Measurements from ENCODE around the gene IRF9.

DNA sequence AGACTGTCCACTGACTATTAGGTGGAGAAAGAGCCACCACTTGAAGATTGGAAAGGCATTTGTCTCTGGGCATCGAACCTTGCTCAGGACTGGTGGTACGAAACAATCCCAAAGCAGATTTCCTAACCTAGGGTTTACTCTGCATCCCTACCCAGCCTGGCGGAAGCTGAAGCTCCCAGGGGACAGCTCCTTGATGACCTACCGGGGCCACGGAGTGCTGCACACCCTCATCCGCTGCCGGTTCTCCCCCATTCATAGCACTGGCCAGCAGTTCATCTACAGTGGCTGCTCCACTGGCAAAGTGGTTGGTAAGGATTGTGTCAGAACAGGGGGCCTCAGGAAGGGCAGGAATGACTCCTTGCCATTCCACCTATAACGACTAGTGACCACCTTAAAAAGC lies 39.9 kb upstream of the IRF9 start:
- TF ChIP-seq, protein P1, sequence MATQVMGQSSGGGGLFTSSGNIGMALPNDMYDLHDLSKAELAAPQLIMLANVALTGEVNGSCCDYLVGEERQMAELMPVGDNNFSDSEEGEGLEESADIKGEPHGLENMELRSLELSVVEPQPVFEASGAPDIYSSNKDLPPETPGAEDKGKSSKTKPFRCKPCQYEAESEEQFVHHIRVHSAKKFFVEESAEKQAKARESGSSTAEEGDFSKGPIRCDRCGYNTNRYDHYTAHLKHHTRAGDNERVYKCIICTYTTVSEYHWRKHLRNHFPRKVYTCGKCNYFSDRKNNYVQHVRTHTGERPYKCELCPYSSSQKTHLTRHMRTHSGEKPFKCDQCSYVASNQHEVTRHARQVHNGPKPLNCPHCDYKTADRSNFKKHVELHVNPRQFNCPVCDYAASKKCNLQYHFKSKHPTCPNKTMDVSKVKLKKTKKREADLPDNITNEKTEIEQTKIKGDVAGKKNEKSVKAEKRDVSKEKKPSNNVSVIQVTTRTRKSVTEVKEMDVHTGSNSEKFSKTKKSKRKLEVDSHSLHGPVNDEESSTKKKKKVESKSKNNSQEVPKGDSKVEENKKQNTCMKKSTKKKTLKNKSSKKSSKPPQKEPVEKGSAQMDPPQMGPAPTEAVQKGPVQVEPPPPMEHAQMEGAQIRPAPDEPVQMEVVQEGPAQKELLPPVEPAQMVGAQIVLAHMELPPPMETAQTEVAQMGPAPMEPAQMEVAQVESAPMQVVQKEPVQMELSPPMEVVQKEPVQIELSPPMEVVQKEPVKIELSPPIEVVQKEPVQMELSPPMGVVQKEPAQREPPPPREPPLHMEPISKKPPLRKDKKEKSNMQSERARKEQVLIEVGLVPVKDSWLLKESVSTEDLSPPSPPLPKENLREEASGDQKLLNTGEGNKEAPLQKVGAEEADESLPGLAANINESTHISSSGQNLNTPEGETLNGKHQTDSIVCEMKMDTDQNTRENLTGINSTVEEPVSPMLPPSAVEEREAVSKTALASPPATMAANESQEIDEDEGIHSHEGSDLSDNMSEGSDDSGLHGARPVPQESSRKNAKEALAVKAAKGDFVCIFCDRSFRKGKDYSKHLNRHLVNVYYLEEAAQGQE (IDR thresholded peaks at IDR 0.05; ENCODE audit: borderline replicate concordance in 1 of 2, low read depth in 1 of 2, low read length in 2 of 2) = no peak
- TF ChIP-seq ZNF274 (CRISPR knock-in tag; IDR thresholded peaks at IDR 0.05) (no peak), ZNF292 (CRISPR knock-in tag; IDR thresholded peaks at IDR 0.05; ENCODE audit: borderline replicate concordance, low read depth) (no peak)

Data from HepG2 (cell line).